ENCODE measurements around the gene LRRC74B. TPM values are rescaled to one million over a fixed set of nuclear protein-coding genes. Genes with fewer than 3 reads are reported as not detected.
A peak's percentile ranks its signal among the peaks of the same experiment; 100 is the strongest.

Gene LRRC74B
- polyA plus RNA-seq, 3 donors: not detected

GRCh38 chr22:21029486-21030025 is 16.2 kb upstream of the LRRC74B start:
- TF ChIP-seq CTCF (IDR thresholded peaks at IDR 0.05): no peak
- Histone ChIP-seq H3K9me3 (replicated peaks in 1 of 2; ENCODE audit: control insufficient read depth in 1 of 2, insufficient read depth in 1 of 2, low read length in 2 of 2) (no peaks in the 10 kb centered on the region), H3K36me3 (replicated peaks in 1 of 2; ENCODE audit: control insufficient read depth in 1 of 2, insufficient read depth in 2 of 2, low read length in 2 of 2) (no peaks in the 10 kb centered on the region), H3K27me3 (ENCODE audit: control insufficient read depth in 2 of 2, insufficient read depth in 2 of 2, low read length in 2 of 2) (peaks cover 9 to 30% of the 10 kb centered on the region in 2 donors), H3K4me3 (replicated peaks in 1 of 3; ENCODE audit: low read depth in 2 of 3, low read length in 3 of 3) (no peak overlapping the region), H3K4me2 (replicated peaks; ENCODE audit: extremely low read depth, low read length, poor library complexity, severe bottlenecking) (no peak overlapping the region), H3K9ac (ENCODE audit: insufficient read depth, low read length, poor library complexity, severe bottlenecking) (no peak overlapping the region), H3K4me1 (ENCODE audit: control insufficient read depth in 1 of 2, insufficient read depth in 2 of 2, low read length in 2 of 2) (no peaks in the 10 kb centered on the region), H2AFZ (ENCODE audit: insufficient read depth, low read depth, low read length, poor library complexity, severe bottlenecking) (no peak overlapping the region), H4K20me1 (ENCODE audit: insufficient read depth, low read length) (no peaks in the 10 kb centered on the region), H3K79me2 (ENCODE audit: insufficient read depth, low read length) (no peaks in the 10 kb centered on the region), H3K27ac (ENCODE audit: low read depth in 1 of 2, low read length in 2 of 2) (no peak overlapping the region)
- Mint-ChIP-seq H3K27ac (no peak overlapping the region), H3K4me1 (no peaks in the 10 kb centered on the region), H3K4me3 (no peak overlapping the region), H3K27me3 (ENCODE audit: low read depth in 3 of 3) (peaks cover 30 to 37% (median 36%) of the 10 kb centered on the region in 3 donors), H3K36me3 (no peaks in the 10 kb centered on the region), H3K9me3 (peaks cover 0 to 5% (median 0%) of the 10 kb centered on the region in 7 donors)
- intact Hi-C loops (cut with micrococcal nuclease): loop anchor here in 1 of 2 donors (10.0 kb wide), 1 partner anchor 65 kb away; the partner anchor contains the start of gene AIFM3
- no peak for DNase-seq
- WGBS (ENCODE audit: insufficient coverage): 92% methylated on average over 12 of the region's 12 CpGs

- Histone ChIP-seq H3K4me1 (ENCODE audit: control insufficient read depth in 1 of 2, insufficient read depth in 2 of 2, low read length in 2 of 2) (no peaks in the 10 kb centered on the region), H3K36me3 (replicated peaks in 1 of 2; ENCODE audit: control insufficient read depth in 1 of 2, insufficient read depth in 2 of 2, low read length in 2 of 2) (no peaks in the 10 kb centered on the region), H3K9me3 (replicated peaks in 1 of 2; ENCODE audit: control insufficient read depth in 1 of 2, insufficient read depth in 1 of 2, low read length in 2 of 2) (no peaks in the 10 kb centered on the region), H2AFZ (ENCODE audit: insufficient read depth, low read depth, low read length, poor library complexity, severe bottlenecking) (no peak overlapping the region), H3K79me2 (ENCODE audit: insufficient read depth, low read length) (no peaks in the 10 kb centered on the region), H3K9ac (ENCODE audit: insufficient read depth, low read length, poor library complexity, severe bottlenecking) (no peak overlapping the region), H4K20me1 (ENCODE audit: insufficient read depth, low read length) (no peaks in the 10 kb centered on the region), H3K4me2 (replicated peaks; ENCODE audit: extremely low read depth, low read length, poor library complexity, severe bottlenecking) (no peak overlapping the region), H3K27me3 (ENCODE audit: control insufficient read depth in 2 of 2, insufficient read depth in 2 of 2, low read length in 2 of 2) (peaks cover 9 to 30% of the 10 kb centered on the region in 2 donors), H3K27ac (ENCODE audit: low read depth in 1 of 2, low read length in 2 of 2) (no peak overlapping the region), H3K4me3 (replicated peaks in 1 of 3; ENCODE audit: low read depth in 2 of 3, low read length in 3 of 3) (no peak overlapping the region)
- H3K4me3 Mint-ChIP-seq: peak overlapping the region in 1 of 2 donors; percentile 36
- no peak for DNase-seq
- no peaks in the 10 kb centered on the region for H3K36me3 Mint-ChIP-seq
- no peaks in the 10 kb centered on the region for H3K4me1 Mint-ChIP-seq
- TF ChIP-seq CTCF (IDR thresholded peaks at IDR 0.05): no peak
- 96% methylated on average over 15 of the region's 15 CpGs for WGBS (ENCODE audit: insufficient coverage)
- intact Hi-C loops (cut with micrococcal nuclease): no loop called here
- no peak overlapping the region for H3K27ac Mint-ChIP-seq
- peaks cover 32 to 39% (median 37%) of the 10 kb centered on the region in 3 donors for H3K27me3 Mint-ChIP-seq (ENCODE audit: low read depth in 3 of 3)
- H3K9me3 Mint-ChIP-seq: peaks cover 0 to 5% (median 0%) of the 10 kb centered on the region in 7 donors
Measured at GRCh38 chr22:21030032-21030431, 15.7 kb upstream of the LRRC74B start.

Measured in CD14-positive monocyte (primary cell).